ENCODE results near the gene KCNT2. TPM values are rescaled to one million over a fixed set of nuclear protein-coding genes. Genes with fewer than 3 reads are reported as not detected.

Gene KCNT2
- total and polyA plus RNA-seq, 10 donors, result 0.04 to 1.2 (median 0.99) TPM

- no peak for DNase-seq
- Histone ChIP-seq H3K4me3 (no peak overlapping the region), H3K4me1 (no peaks in the 10 kb centered on the region), H3K27ac (no peak overlapping the region), H3K9me3 (no peaks in the 10 kb centered on the region), H3K36me3 (no peaks in the 10 kb centered on the region), H3K27me3 (replicated peaks in 1 of 7) (no peaks in the 10 kb centered on the region)
- TF ChIP-seq CTCF (IDR thresholded peaks at IDR 0.05 in 8 of 11, conservative IDR thresholded peaks at IDR 0.05 in 3 of 11), result no peak
- no peak for TF ChIP-seq POLR2A (IDR thresholded peaks at IDR 0.05)
- TF ChIP-seq POLR2AphosphoS5 (IDR thresholded peaks at IDR 0.05), result no peak
- intact Hi-C loops (cut with DNase I; ENCODE audit: low total_unique reads), result no loop called here
Observed at GRCh38 chr1:196593955-196594354, 14.3 kb downstream of the KCNT2 start.

GRCh38 chr1:196590959-196591358 lies 17.3 kb downstream of the KCNT2 start:
- no peaks in the 10 kb centered on the region for H3K27me3 ChIP-seq (replicated peaks in 1 of 7)
- no peak for TF ChIP-seq POLR2A (IDR thresholded peaks at IDR 0.05)
- no peak for TF ChIP-seq CTCF (IDR thresholded peaks at IDR 0.05 in 8 of 11, conservative IDR thresholded peaks at IDR 0.05 in 3 of 11)
- no peak for TF ChIP-seq POLR2AphosphoS5 (IDR thresholded peaks at IDR 0.05)
- no peaks in the 10 kb centered on the region for H3K4me1 ChIP-seq
- intact Hi-C loops (cut with DNase I; ENCODE audit: low total_unique reads), result no loop called here
- DNase-seq, result no peak
- WGBS, 5 donors, result 59 to 76% (median 72%) methylated on average over 3 of the region's 3 CpGs
- no peak overlapping the region for H3K27ac ChIP-seq
- no peaks in the 10 kb centered on the region for H3K9me3 ChIP-seq
- H3K4me3 ChIP-seq, result no peak overlapping the region
- no peaks in the 10 kb centered on the region for H3K36me3 ChIP-seq

GRCh38 chr1:196590012-196590708 lies 18.1 kb downstream of the KCNT2 start:
- Histone ChIP-seq H3K4me3 (no peak overlapping the region), H3K4me1 (no peaks in the 10 kb centered on the region), H3K36me3 (no peaks in the 10 kb centered on the region), H3K27me3 (replicated peaks in 1 of 7) (no peaks in the 10 kb centered on the region), H3K9me3 (no peaks in the 10 kb centered on the region), H3K27ac (no peak overlapping the region)
- intact Hi-C loops (cut with DNase I; ENCODE audit: low total_unique reads), result no loop called here
- DNase-seq, result no peak
- TF ChIP-seq POLR2A (IDR thresholded peaks at IDR 0.05) (no peak), CTCF (IDR thresholded peaks at IDR 0.05 in 8 of 11, conservative IDR thresholded peaks at IDR 0.05 in 3 of 11) (no peak), POLR2AphosphoS5 (IDR thresholded peaks at IDR 0.05) (no peak)
- WGBS, 5 donors, result 70 to 88% (median 85%) methylated on average over 5 of the region's 5 CpGs

- TF ChIP-seq POLR2AphosphoS5 (IDR thresholded peaks at IDR 0.05) (no peak), POLR2A (IDR thresholded peaks at IDR 0.05) (no peak), CTCF (IDR thresholded peaks at IDR 0.05 in 8 of 11, conservative IDR thresholded peaks at IDR 0.05 in 3 of 11) (no peak)
- no peak for DNase-seq
- Histone ChIP-seq H3K4me1 (no peaks in the 10 kb centered on the region), H3K27me3 (replicated peaks in 1 of 7) (no peaks in the 10 kb centered on the region), H3K4me3 (no peak overlapping the region), H3K9me3 (no peaks in the 10 kb centered on the region), H3K36me3 (no peaks in the 10 kb centered on the region), H3K27ac (no peak overlapping the region)
- intact Hi-C loops (cut with DNase I; ENCODE audit: low total_unique reads), result loop anchor here (5.0 kb wide), 1 partner anchor 52 kb away; no protein-coding TSS in a partner anchor
- 82 to 88% (median 86%) methylated on average over 3 of the region's 3 CpGs for WGBS, 5 donors
Observed at GRCh38 chr1:196584696-196585095, 23.5 kb downstream of the KCNT2 start.

All from spleen (tissue), 11 donors.